HCT116 (cell line): Measurements from ENCODE around the gene MUC16. TPM values are rescaled to one million over a fixed set of nuclear protein-coding genes. Genes with fewer than 3 reads are reported as not detected.

ENCODE experiments used
- ATAC-seq: fragments of 200-7000 bp; cut with Tn5 transposase; 2 replicates; pipeline ENCODE4 v1.9.1; 2020; ENCODE audit warnings: mild to moderate bottlenecking, moderate library complexity
- BruUV-seq: library from RNA; stranded (reverse); fragments of 400-500 nt; replicated peaks from 2 replicates; lab custom pipeline; 2021; lab: Mats Ljungman, UMichigan
- CTCF ChIA-PET: fragments of 300-600 bp; sonication (Branson Sonifier 250); formaldehyde crosslinking; loops from one replicate; lab custom pipeline; 2021; ENCODE audit warnings: antibody characterized with exemption; lab: Charles Lee
- POLR2A ChIA-PET: fragments of 300-600, 350-600 bp; sonication (Branson Sonifier 250); formaldehyde crosslinking; loops from one replicate; lab custom pipeline; 2021; ENCODE audit warnings: antibody characterized with exemption; lab: Charles Lee
- RAD21 ChIA-PET, 2 experiments: fragments of 300-600 bp; sonication (Branson Sonifier 250); formaldehyde crosslinking; loops; one replicate each; lab custom pipeline; 2023; ENCODE audit warnings: low total read pairs in 2 of 2; ENCODE audit not compliant: uncharacterized antibody in 2 of 2, unreplicated experiment in 2 of 2, low non-redundant PET in 1 of 2; lab: Charles Lee
- DNase-seq: peaks from one replicate; pipeline ENCODE4 v3.0.0-alpha.2; 2010; ENCODE audit warnings: low read depth, low spot score
- H2AFZ ChIP-seq: fragments of 200-600 bp; shearing (Covaris generic), sonication (generic); 2 replicates; pipeline ENCODE4 v1.6.1; 2017; ENCODE audit warnings: low read depth, mixed run types, mixed read lengths, antibody characterized with exemption, low read length; ENCODE audit not compliant: poor library complexity, severe bottlenecking
- H3K27ac ChIP-seq: 2 replicates; pipeline ENCODE4 v1.5.1; 2012; ENCODE audit warnings: low read depth, low read length
- H3K27me3 ChIP-seq: fragments of 200-600 bp; sonication (generic); 2 replicates; pipeline ENCODE4 v1.6.1; 2016; ENCODE audit warnings: mixed run types, low read length, mixed read lengths; ENCODE audit not compliant: insufficient read depth
- H3K36me3 ChIP-seq, 2 experiments: fragments of 200-500 bp in 1 of 2; fragments of 200-600 bp in 1 of 2; sonication (Bioruptor generic) in 1 of 2; sonication (generic) in 1 of 2; 2 replicates each; pipeline versions ENCODE4 v1.5.1 to v1.6.1; 2014 to 2016; ENCODE audit warnings: low read length in 2 of 2, inconsistent platforms in 1 of 2, mixed read lengths in 1 of 2, mixed run types in 1 of 2; ENCODE audit not compliant: insufficient read depth in 2 of 2, control insufficient read depth in 1 of 2
- H3K4me1 ChIP-seq, 2 experiments: fragments of 200-600 bp in 1 of 2; sonication (generic) in 1 of 2; 2 replicates each; pipeline versions ENCODE4 v1.5.1 to v1.6.1; 2012 to 2017; ENCODE audit warnings: low read length in 2 of 2, inconsistent platforms in 1 of 2, mild to moderate bottlenecking in 1 of 2, mixed read lengths in 1 of 2, mixed run types in 1 of 2, moderate library complexity in 1 of 2; ENCODE audit not compliant: insufficient read depth in 2 of 2, control insufficient read depth in 1 of 2
- H3K4me2 ChIP-seq: fragments of 200-600 bp; sonication (generic); 2 replicates; pipeline ENCODE4 v1.6.1; 2017; ENCODE audit warnings: mixed run types, low read length, mixed read lengths
- H3K4me3 ChIP-seq, 2 experiments: fragments of 200-600 bp in 1 of 2; sonication (generic) in 1 of 2; replicated peaks in 1 of 2; 2 replicates each; pipeline ENCODE4 v1.5.1; 2011 to 2016; ENCODE audit warnings: low read length in 2 of 2, control low read depth in 1 of 2, low read depth in 1 of 2, mild to moderate bottlenecking in 1 of 2, mixed read lengths in 1 of 2, mixed run types in 1 of 2
- H3K79me2 ChIP-seq: fragments of 200-600 bp; sonication (generic); 2 replicates; pipeline ENCODE4 v1.6.1; 2017; ENCODE audit warnings: mild to moderate bottlenecking, mixed run types, low read length, moderate library complexity, mixed read lengths; ENCODE audit not compliant: insufficient read depth
- H3K9ac ChIP-seq: fragments of 200-600 bp; sonication (generic); 2 replicates; pipeline ENCODE4 v1.6.1; 2016; ENCODE audit warnings: low read length, mixed read lengths
- H3K9me2 ChIP-seq: fragments of 200-600 bp; sonication (generic), shearing (Covaris generic); 2 replicates; pipeline ENCODE4 v1.6.1; 2017; ENCODE audit warnings: mixed run types, mild to moderate bottlenecking, moderate library complexity; ENCODE audit not compliant: insufficient read depth
- H3K9me3 ChIP-seq, 2 experiments: fragments of 200-500 bp in 1 of 2; fragments of 200-600 bp in 1 of 2; sonication (Bioruptor generic) in 1 of 2; sonication (generic) in 1 of 2; 2 replicates each; pipeline ENCODE4 v1.6.1; 2014 to 2017; ENCODE audit warnings: low read length in 2 of 2, mixed read lengths in 2 of 2, inconsistent platforms in 1 of 2, low read depth in 1 of 2, mild to moderate bottlenecking in 1 of 2, mixed run types in 1 of 2, moderate library complexity in 1 of 2; ENCODE audit not compliant: control insufficient read depth in 1 of 2, insufficient read depth in 1 of 2
- H4K20me1 ChIP-seq: fragments of 200-600 bp; sonication (generic), shearing (Covaris generic); 2 replicates; pipeline ENCODE4 v1.6.1; 2017; ENCODE audit warnings: mixed run types, mild to moderate bottlenecking, moderate library complexity; ENCODE audit not compliant: insufficient read depth
- EZH2phosphoT487 ChIP-seq: fragments of 200-600 bp; IDR thresholded peaks from 2 replicates; pipeline ENCODE4 v1.6.1; 2018; ENCODE audit warnings: antibody characterized with exemption, borderline replicate concordance
- JUND ChIP-seq: IDR thresholded peaks from 2 replicates; pipeline ENCODE4 v1.6.1; 2012
- MAX ChIP-seq: IDR thresholded peaks from 2 replicates; pipeline ENCODE4 v1.6.1; 2012
- POLR2AphosphoS5 ChIP-seq: IDR thresholded peaks from 2 replicates; pipeline ENCODE4 v1.6.1; 2011; ENCODE audit warnings: mild to moderate bottlenecking, low read depth, low read length, moderate library complexity
- RAD21 ChIP-seq: IDR thresholded peaks from 2 replicates; pipeline ENCODE4 v1.6.1; 2012; ENCODE audit warnings: low read depth, mild to moderate bottlenecking
- SIN3A ChIP-seq: IDR thresholded peaks from 2 replicates; pipeline ENCODE4 v1.6.1; 2012; ENCODE audit warnings: low read depth
- SRF ChIP-seq: IDR thresholded peaks from 2 replicates; pipeline ENCODE4 v1.6.1; 2012; ENCODE audit warnings: low read depth
- intact Hi-C: fragments of 100-400 bp; cut with micrococcal nuclease; formaldehyde crosslinking; loops from 2 replicates; pipeline ENCODE4 v1.10.0; 2022
- total RNA-seq: library from RNA; stranded (reverse); gene quantifications from one replicate; pipeline ENCODE4 v1.2.1, GENCODE V29; 2021; ENCODE audit not compliant: unreplicated experiment
- TF ChIP-seq, protein P1 (sequence below), 3 experiments: fragments of 200-600 bp in 1 of 3; sonication (generic) in 1 of 3; IDR thresholded peaks in 2 of 3; conservative IDR thresholded peaks in 1 of 3; 2 replicates each; pipeline ENCODE4 v1.5.1; 2012 to 2017; ENCODE audit warnings: low read depth in 2 of 3, low read length in 2 of 3, antibody characterized with exemption in 1 of 3, borderline replicate concordance in 1 of 3, control low read depth in 1 of 3, mild to moderate bottlenecking in 1 of 3, mixed read lengths in 1 of 3, mixed run types in 1 of 3, moderate library complexity in 1 of 3; ENCODE audit not compliant: insufficient read depth in 1 of 3
- TF ChIP-seq, protein P2 (sequence below): IDR thresholded peaks from 2 replicates; pipeline ENCODE4 v1.6.1; 2012; ENCODE audit warnings: low read depth

MUC16 gene
- total RNA-seq, 1 experiment from 2014 or later: 0.12 TPM

DNA sequence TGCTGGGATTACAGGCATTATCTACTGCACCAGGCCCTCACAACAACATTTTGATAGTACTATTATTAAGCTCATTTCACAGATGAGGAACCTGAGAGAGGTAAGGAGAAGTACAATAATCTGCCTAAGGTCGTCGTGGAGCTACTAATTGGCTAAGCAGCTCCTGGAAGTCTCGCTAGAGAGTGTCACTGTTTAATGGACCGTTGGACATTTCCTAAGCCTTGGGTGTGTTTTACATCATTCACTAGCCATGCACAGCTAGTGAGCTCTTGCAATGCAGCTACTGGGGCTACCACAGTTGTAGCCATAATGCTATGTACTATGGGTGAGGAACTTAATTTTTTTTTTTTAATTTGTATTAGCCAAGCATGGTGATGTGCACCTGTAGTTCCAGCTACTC lies 42.7 kb upstream of the MUC16 start:
- Histone ChIP-seq H4K20me1 (no peaks in the 10 kb centered on the region), H2AFZ (no peak overlapping the region), H3K9ac (no peak overlapping the region), H3K79me2 (no peaks in the 10 kb centered on the region), H3K36me3 (no peaks in the 10 kb centered on the region), H3K4me3 (no peak overlapping the region), H3K9me2 (no peaks in the 10 kb centered on the region), H3K27me3 (no peaks in the 10 kb centered on the region), H3K27ac (no peak overlapping the region), H3K4me2 (no peak overlapping the region), H3K9me3 (no peaks in the 10 kb centered on the region), H3K4me1 (peaks cover 19 to 29% of the 10 kb centered on the region in 2 experiments)
- CTCF ChIA-PET: no interaction called here
- no peak for ATAC-seq
- POLR2A ChIA-PET: no interaction called here
- RAD21 ChIA-PET: no interaction called here
- TF ChIP-seq, protein P1, sequence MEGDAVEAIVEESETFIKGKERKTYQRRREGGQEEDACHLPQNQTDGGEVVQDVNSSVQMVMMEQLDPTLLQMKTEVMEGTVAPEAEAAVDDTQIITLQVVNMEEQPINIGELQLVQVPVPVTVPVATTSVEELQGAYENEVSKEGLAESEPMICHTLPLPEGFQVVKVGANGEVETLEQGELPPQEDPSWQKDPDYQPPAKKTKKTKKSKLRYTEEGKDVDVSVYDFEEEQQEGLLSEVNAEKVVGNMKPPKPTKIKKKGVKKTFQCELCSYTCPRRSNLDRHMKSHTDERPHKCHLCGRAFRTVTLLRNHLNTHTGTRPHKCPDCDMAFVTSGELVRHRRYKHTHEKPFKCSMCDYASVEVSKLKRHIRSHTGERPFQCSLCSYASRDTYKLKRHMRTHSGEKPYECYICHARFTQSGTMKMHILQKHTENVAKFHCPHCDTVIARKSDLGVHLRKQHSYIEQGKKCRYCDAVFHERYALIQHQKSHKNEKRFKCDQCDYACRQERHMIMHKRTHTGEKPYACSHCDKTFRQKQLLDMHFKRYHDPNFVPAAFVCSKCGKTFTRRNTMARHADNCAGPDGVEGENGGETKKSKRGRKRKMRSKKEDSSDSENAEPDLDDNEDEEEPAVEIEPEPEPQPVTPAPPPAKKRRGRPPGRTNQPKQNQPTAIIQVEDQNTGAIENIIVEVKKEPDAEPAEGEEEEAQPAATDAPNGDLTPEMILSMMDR (IDR thresholded peaks at IDR 0.05 in 2 of 3, conservative IDR thresholded peaks at IDR 0.05 in 1 of 3; ENCODE audit: borderline replicate concordance in 1 of 3, insufficient read depth in 1 of 3, low read depth in 2 of 3, low read length in 2 of 3): no peak
- no peak for TF ChIP-seq MAX
- no peak for TF ChIP-seq EZH2phosphoT487
- no peak for TF ChIP-seq RAD21
- no peak for TF ChIP-seq SIN3A
- no peak for TF ChIP-seq SRF
- TF ChIP-seq JUND: no peak
- TF ChIP-seq POLR2AphosphoS5: no peak
- TF ChIP-seq, protein P2, sequence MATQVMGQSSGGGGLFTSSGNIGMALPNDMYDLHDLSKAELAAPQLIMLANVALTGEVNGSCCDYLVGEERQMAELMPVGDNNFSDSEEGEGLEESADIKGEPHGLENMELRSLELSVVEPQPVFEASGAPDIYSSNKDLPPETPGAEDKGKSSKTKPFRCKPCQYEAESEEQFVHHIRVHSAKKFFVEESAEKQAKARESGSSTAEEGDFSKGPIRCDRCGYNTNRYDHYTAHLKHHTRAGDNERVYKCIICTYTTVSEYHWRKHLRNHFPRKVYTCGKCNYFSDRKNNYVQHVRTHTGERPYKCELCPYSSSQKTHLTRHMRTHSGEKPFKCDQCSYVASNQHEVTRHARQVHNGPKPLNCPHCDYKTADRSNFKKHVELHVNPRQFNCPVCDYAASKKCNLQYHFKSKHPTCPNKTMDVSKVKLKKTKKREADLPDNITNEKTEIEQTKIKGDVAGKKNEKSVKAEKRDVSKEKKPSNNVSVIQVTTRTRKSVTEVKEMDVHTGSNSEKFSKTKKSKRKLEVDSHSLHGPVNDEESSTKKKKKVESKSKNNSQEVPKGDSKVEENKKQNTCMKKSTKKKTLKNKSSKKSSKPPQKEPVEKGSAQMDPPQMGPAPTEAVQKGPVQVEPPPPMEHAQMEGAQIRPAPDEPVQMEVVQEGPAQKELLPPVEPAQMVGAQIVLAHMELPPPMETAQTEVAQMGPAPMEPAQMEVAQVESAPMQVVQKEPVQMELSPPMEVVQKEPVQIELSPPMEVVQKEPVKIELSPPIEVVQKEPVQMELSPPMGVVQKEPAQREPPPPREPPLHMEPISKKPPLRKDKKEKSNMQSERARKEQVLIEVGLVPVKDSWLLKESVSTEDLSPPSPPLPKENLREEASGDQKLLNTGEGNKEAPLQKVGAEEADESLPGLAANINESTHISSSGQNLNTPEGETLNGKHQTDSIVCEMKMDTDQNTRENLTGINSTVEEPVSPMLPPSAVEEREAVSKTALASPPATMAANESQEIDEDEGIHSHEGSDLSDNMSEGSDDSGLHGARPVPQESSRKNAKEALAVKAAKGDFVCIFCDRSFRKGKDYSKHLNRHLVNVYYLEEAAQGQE: no peak
- BruUV-seq: no TSS peak
- intact Hi-C loops: no loop called here
- DNase-seq: no peak
